GM18505 (cell line): ENCODE measurements around the gene OR8G1.

Experiments
- ATAC-seq: cut with Tn5 transposase; IDR thresholded peaks from one replicate; pipeline ENCODE4 v1.9.1; 2021; ENCODE audit not compliant: unreplicated experiment
- POLR2A ChIP-seq: IDR thresholded peaks from 4 replicates; pipeline ENCODE4 v1.6.1; 2011; ENCODE audit warnings: borderline replicate concordance; ENCODE audit not compliant: insufficient read depth, insufficient read length; ENCODE audit errors: extremely low read depth

Gene OR8G1

DNA sequence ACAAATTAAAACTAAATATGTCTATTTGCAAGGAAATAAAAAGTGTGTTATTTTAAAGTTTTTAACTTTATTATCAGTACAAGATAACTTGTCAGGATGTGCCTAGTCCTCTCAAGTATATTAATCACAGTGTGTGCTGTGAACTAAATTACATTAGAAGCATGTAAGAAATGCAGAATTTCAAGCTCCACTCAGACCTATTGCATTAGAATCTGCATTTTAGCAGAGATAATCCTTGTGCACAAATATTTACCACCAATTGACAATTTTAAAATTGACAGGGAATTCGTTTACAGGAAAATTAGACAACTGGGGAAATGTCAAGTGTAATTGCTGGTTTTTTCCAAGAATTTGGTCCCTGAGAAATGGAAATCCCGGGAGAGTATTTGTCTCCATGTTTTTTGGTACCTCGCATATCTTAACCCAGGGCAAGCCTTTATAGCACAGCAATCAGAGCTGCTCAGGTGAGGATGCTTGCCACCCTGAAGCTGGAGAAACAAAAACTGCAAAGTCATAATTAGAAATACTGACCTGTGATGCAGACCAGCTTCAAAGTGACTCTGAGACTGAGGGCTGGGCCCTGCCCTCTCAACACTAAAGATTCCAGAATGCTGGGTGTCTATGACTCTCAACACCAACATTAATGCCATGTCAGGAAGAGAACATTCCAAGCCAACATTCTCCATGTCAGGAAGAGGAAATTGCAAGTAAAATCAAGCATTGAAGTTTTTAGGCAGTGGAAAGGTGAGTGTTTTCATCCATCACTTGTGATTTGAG is at the start of gene OR8G1:
Gene OR8G1, plus strand, starts transcription at position 475 of the 777 bp plus-strand sequence. CDS start 8,581 bp downstream, outside the sequence.
- TF ChIP-seq POLR2A: no peak
- ATAC-seq: no peak

- no peak for TF ChIP-seq POLR2A
- no peak for ATAC-seq
Observed at GRCh38 chr11:124193221-124194010, 47.5 kb upstream of the OR8G1 start.

GRCh38 chr11:124194293-124195188 is 46.4 kb upstream of the OR8G1 start:
- TF ChIP-seq POLR2A: no peak
- no peak for ATAC-seq

DNA sequence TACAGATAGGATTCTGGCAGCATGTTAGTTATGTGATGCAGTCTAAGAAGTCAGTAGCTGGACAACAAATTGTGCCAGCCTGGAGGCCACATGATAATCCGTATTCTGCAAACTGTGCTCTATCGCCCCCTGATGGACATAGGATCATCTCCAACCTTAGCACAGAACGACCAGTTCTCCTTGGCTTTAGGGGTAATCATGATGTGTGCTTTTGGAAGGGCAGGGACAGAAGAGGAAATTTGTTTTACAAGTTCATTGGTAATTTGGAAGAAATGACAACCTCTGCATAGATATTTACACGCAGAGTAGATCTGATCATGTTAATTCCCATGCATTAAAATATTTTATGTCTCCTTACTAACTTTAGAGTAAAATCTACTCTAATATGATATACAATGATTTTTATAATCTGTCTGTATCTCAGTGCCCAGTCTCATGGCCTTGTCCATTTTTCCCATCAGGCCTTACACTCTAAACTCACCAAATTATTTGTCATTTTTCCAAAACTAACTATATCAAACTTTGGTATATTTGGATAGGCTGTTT is 45.6 kb upstream of the OR8G1 start:
- peak; percentile 71 for ATAC-seq
- no peak for TF ChIP-seq POLR2A

- ATAC-seq: no peak
- no peak for TF ChIP-seq POLR2A
Observed at GRCh38 chr11:124197999-124198398, 42.9 kb upstream of the OR8G1 start.

- ATAC-seq: no peak
- no peak for TF ChIP-seq POLR2A
Observed at GRCh38 chr11:124198897-124199296, 42.0 kb upstream of the OR8G1 start.

DNA sequence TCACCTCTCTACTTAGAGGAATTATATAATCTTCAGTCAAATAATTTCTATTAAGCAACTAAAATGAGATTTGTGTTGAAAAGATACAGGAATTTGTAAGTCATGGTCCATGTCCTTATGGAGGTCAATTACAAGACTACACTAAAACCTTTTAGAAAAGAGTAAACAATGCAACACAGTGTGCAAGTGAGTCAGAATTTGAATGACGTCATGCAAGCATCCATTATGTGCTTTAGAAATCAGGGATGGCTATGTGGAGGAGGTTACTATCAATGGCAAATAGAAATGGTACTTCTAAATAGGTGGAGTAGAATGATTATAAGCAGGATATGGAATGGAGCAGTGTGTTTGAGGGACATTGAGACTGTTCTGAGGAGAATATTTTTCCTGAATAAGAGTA is 41.2 kb upstream of the OR8G1 start:
- no peak for ATAC-seq

GRCh38 chr11:124200671-124201070 is 40.2 kb upstream of the OR8G1 start:
- TF ChIP-seq POLR2A: no peak
- ATAC-seq: no peak

More for the DNA sequence above, 41.2 kb upstream of the OR8G1 start:
- TF ChIP-seq POLR2A: no peak

GRCh38 chr11:124202951-124203350 is 37.9 kb upstream of the OR8G1 start:
- TF ChIP-seq POLR2A: no peak
- ATAC-seq: no peak

- no peak for TF ChIP-seq POLR2A
- ATAC-seq: no peak
Observed at GRCh38 chr11:124204008-124204407, 36.9 kb upstream of the OR8G1 start.

DNA sequence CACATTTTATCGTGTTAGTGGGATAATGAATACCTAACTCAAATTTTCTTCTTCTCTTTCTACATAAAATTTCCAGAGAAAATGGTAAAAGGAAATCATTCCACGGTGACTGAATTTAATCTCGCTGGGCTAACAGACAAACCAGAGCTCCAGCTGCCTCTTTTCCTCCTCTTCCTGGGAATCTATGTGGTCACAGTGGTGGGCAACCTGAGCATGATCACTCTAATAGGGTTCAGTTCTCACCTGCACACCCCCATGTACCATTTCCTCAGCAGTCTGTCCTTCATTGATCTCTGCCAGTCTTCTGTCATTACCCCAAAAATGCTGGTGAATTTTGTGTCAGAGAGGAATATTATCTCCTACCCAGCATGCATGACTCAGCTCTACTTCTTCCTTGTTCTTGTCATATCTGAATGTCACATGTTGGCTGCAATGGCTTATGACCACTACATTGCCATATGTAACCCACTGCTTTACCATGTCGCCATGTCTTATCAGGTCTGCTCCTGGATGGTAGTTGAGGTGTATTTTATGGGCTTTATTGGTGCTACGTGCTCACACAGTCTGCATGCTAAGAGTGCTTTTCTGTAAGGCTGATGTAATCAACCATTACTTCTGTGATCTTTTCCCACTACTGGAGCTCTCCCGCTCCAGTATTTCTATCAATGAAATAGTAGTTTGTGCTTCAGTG is 33.6 kb upstream of the OR8G1 start:
- ATAC-seq: no peak
- TF ChIP-seq POLR2A: no peak

DNA sequence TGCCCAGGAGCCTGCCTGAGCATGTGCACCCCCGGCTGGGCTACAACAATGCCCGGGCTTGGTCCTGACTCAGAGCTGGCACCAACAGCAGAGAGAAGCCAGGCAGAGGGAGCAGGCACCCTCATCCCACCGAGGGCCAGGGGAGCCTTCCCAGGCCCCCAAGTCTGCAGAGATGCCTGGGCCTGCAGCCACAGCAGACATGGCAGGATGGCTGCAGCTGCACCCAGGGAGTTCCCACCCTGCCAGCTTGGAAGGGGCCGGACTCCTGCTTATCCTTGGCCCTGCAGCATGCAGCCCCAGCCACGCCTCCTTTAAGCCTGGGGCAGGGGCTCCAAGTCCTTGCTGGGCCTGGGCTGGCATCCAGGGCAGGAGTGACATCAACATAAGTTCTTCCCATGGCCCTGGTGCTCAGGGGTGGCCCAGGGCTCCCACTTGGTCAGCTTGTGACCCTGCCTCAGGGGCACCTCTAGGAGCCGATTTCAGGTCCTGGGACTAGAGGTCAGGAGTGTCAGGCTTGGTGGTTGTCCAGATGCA is 31.0 kb upstream of the OR8G1 start:
- TF ChIP-seq POLR2A: no peak
- no peak for ATAC-seq

DNA sequence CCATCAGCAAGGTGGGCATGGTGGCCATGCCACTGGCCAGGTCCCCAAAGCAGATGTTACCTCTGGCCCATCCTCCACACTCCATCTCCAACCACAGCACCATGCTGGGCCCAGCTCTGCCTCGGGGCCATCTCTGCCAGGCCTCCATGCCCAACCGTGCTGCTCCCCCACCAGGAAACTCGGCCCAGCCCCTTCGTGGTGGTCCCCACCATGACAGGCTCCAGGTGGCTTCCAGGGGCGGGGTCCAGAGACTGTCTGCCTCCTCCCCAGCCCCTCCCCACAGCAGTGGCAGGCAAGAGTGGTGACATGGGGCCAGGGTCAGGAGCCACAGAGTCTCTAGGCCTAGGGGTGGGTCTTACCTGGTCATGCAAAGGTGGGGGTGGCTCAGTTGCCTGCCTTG is 30.5 kb upstream of the OR8G1 start:
- no peak for ATAC-seq
- no peak for TF ChIP-seq POLR2A

- TF ChIP-seq POLR2A: no peak
- no peak for ATAC-seq
Observed at GRCh38 chr11:124211321-124211720, 29.6 kb upstream of the OR8G1 start.
